Measurements from ENCODE around the gene SHC3.

The SHC3 gene

GRCh38 chr9:89044881-89045280 lies 133.7 kb downstream of the SHC3 start:
- TF ChIP-seq, protein P1, sequence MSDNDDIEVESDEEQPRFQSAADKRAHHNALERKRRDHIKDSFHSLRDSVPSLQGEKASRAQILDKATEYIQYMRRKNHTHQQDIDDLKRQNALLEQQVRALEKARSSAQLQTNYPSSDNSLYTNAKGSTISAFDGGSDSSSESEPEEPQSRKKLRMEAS (IDR thresholded peaks at IDR 0.05; ENCODE audit: low read depth, low read length): no peak
- no peak for TF ChIP-seq MYC (IDR thresholded peaks at IDR 0.05; ENCODE audit: low read depth, low read length)
- no peak for TF ChIP-seq CTCF (IDR thresholded peaks at IDR 0.05; ENCODE audit: low read depth, low read length)
- TF ChIP-seq POLR2A (IDR thresholded peaks at IDR 0.05; ENCODE audit: extremely low read depth, insufficient read length): no peak
- DNase-seq (ENCODE audit: low read depth): no peak
- H3K4me3 ChIP-seq (ENCODE audit: low read depth, low read length): no peak overlapping the region

DNA sequence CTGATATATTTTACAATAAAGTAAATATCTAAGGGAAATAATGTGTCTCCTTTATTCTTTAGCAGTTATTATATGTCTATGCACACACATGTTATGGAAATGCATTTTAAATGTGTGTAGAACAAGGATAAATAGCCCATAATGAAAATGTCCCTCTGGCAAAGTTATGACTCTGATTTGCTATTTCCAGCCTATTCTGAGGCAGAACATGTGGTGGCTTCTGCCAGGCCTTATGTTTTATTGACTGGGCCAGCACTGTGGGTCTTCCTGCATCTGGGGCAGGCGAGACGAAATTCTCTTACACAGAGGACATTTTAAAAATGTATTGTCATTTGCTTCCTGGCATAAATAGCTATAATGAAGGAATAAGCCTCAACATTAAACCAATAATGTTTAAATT lies 134.5 kb downstream of the SHC3 start:
- H3K4me3 ChIP-seq (ENCODE audit: low read depth, low read length): no peak overlapping the region
- no peak for DNase-seq (ENCODE audit: low read depth)
- TF ChIP-seq MYC (IDR thresholded peaks at IDR 0.05; ENCODE audit: low read depth, low read length): no peak
- TF ChIP-seq, protein P1 (IDR thresholded peaks at IDR 0.05; ENCODE audit: low read depth, low read length): no peak
- no peak for TF ChIP-seq POLR2A (IDR thresholded peaks at IDR 0.05; ENCODE audit: extremely low read depth, insufficient read length)

DNA sequence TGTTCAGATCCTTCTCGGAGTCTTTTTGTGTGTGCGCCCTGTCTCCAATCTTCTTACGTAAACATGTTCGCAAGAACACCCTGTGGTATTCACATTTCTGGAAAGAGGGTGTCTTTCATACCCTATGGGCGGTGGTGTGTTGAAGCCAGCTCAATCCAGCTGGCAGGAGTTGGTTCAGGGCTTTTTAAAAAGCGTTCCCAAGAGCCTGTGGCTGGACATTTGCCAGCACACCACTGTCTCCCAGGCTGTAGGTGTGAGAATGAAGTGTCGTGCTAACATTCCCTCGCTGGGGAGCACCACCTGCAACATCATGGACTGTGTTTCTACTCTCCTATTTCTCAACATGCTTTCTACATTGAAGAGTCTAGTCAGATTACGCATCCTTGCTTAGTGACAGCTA lies 135.6 kb downstream of the SHC3 start:
- TF ChIP-seq MYC (IDR thresholded peaks at IDR 0.05; ENCODE audit: low read depth, low read length): no peak
- TF ChIP-seq, protein P1 (IDR thresholded peaks at IDR 0.05; ENCODE audit: low read depth, low read length): no peak
- H3K4me3 ChIP-seq (ENCODE audit: low read depth, low read length): no peak overlapping the region
- DNase-seq (ENCODE audit: low read depth): no peak

DNA sequence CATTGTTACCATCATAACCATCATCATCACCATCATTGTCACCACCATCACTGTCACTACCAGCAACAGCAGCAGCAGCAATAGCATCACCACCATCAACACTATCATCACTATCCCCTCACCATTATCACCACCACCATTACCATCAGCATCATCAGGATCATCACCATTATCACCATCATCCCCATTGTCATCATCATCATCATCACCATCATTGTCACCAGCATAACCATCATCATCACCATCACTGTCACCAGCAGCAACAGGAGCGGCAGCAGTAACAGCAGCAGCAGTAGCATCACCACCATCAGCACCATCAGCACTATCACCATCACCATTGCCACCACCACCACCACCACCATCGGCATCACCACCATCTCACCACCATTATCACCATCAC lies 139.0 kb downstream of the SHC3 start:
- TF ChIP-seq, protein P1 (IDR thresholded peaks at IDR 0.05; ENCODE audit: low read depth, low read length): no peak
- no peak for TF ChIP-seq CTCF (IDR thresholded peaks at IDR 0.05; ENCODE audit: low read depth, low read length)
- no peak for TF ChIP-seq POLR2A (IDR thresholded peaks at IDR 0.05; ENCODE audit: extremely low read depth, insufficient read length)
- TF ChIP-seq MYC (IDR thresholded peaks at IDR 0.05; ENCODE audit: low read depth, low read length): no peak
- DNase-seq (ENCODE audit: low read depth): no peak
- H3K4me3 ChIP-seq (ENCODE audit: low read depth, low read length): no peak overlapping the region

- no peak for DNase-seq (ENCODE audit: low read depth)
- no peak overlapping the region for H3K4me3 ChIP-seq (ENCODE audit: low read depth, low read length)
- TF ChIP-seq MYC (IDR thresholded peaks at IDR 0.05; ENCODE audit: low read depth, low read length) (no peak), CTCF (IDR thresholded peaks at IDR 0.05; ENCODE audit: low read depth, low read length) (no peak), POLR2A (IDR thresholded peaks at IDR 0.05; ENCODE audit: extremely low read depth, insufficient read length) (no peak)
- TF ChIP-seq, protein P1 (IDR thresholded peaks at IDR 0.05; ENCODE audit: low read depth, low read length): no peak
These were observed 139.5 kb downstream of the SHC3 start for GRCh38 chr9:89039104-89039465.

GRCh38 chr9:89038382-89039103 lies 140.1 kb downstream of the SHC3 start:
- TF ChIP-seq, protein P1 (IDR thresholded peaks at IDR 0.05; ENCODE audit: low read depth, low read length): no peak
- TF ChIP-seq CTCF (IDR thresholded peaks at IDR 0.05; ENCODE audit: low read depth, low read length) (no peak), MYC (IDR thresholded peaks at IDR 0.05; ENCODE audit: low read depth, low read length) (no peak), POLR2A (IDR thresholded peaks at IDR 0.05; ENCODE audit: extremely low read depth, insufficient read length) (no peak)
- no peak for DNase-seq (ENCODE audit: low read depth)
- H3K4me3 ChIP-seq (ENCODE audit: low read depth, low read length): no peak overlapping the region

Data from NB4 (cell line).